Measurements from ENCODE around the gene EXOC2. TPM values are rescaled to one million over a fixed set of nuclear protein-coding genes. Genes with fewer than 3 reads are reported as not detected.

Gene EXOC2
- total and polyA plus RNA-seq, 10 of the 15 experiments (the other 5 are each of a cell fraction or from before 2014, with no cell fraction given) = 8.7 to 32.8 (median 20.7) TPM

DNA sequence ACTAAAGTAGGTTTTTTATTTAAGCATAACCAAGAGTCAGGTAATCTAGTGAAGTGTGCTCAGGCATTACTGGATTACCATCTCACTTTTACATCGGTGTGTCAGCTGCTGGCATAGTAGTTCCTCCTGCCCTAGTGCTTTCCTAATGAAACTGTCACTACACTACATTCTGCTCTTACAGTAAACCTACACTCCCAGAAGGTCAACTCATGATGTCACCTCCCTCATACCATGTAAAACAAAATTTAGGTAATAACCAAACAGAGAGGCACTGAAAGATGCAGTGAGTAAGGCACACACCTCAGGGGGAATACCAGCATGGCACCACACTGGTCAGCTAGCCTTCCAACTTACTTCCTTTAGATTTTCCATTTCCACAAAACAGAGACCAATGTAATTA lies 59.3 kb downstream of the EXOC2 start:
- RAD21 ChIA-PET (ENCODE audit: unreplicated experiment) = no interaction called here

More for the DNA sequence above, 59.3 kb downstream of the EXOC2 start:
- Histone ChIP-seq H3K36me3 (ENCODE audit: control insufficient read depth in 2 of 2, insufficient read depth in 2 of 2, low read length in 1 of 2) (peaks cover 0 to 3% of the 10 kb centered on the region in 2 experiments; a peak in 2 of 4 replicates), H3K9me3 (replicated peaks; ENCODE audit: control insufficient read depth, insufficient read depth, low read length) (no peaks in the 10 kb centered on the region), H3K4me2 (ENCODE audit: control insufficient read depth, insufficient read depth) (no peak overlapping the region), H2AFZ (ENCODE audit: control insufficient read depth, low read depth, low read length) (no peak overlapping the region), H4K20me1 (ENCODE audit: control insufficient read depth, insufficient read depth) (no peaks in the 10 kb centered on the region), H3K27me3 (replicated peaks in 1 of 2; ENCODE audit: control insufficient read depth in 2 of 2, insufficient read depth in 2 of 2, low read length in 1 of 2) (no peaks in the 10 kb centered on the region), H3K79me2 (ENCODE audit: control insufficient read depth, insufficient read depth, low read length) (no peaks in the 10 kb centered on the region; the same call in 1 of the 2 replicates), H3K27ac (ENCODE audit: control insufficient read depth, insufficient read depth) (no peak overlapping the region), H3K4me3 (no peak overlapping the region), H3K4me1 (ENCODE audit: control insufficient read depth, insufficient read depth, low read length) (peaks cover 13% of the 10 kb centered on the region), H3K9ac (ENCODE audit: control insufficient read depth, insufficient read depth, low read length) (no peak overlapping the region)
- ChIA-PET CTCF (no interaction called here), POLR2A (no interaction called here), SMC1A (ENCODE audit: uncharacterized antibody, unreplicated experiment) (no interaction called here)
- in situ Hi-C loops (cut with MboI) = no loop called here
- ATAC-seq (no peak), DNase-seq (ENCODE audit: low read depth, low spot score) (no peak), FAIRE-seq (no peak)
- no TSS peak for BruUV-seq (replicated peaks)
- WGBS (ENCODE audit: insufficient coverage, insufficient replicate concordance, low lambda C conversion rate, missing lambda C conversion rate) = 7% methylated on average over 1 of the region's 1 CpG
- no peak for TF ChIP-seq TARDBP (IDR thresholded peaks at IDR 0.05; ENCODE audit: borderline replicate concordance)
- TF ChIP-seq, protein P1, sequence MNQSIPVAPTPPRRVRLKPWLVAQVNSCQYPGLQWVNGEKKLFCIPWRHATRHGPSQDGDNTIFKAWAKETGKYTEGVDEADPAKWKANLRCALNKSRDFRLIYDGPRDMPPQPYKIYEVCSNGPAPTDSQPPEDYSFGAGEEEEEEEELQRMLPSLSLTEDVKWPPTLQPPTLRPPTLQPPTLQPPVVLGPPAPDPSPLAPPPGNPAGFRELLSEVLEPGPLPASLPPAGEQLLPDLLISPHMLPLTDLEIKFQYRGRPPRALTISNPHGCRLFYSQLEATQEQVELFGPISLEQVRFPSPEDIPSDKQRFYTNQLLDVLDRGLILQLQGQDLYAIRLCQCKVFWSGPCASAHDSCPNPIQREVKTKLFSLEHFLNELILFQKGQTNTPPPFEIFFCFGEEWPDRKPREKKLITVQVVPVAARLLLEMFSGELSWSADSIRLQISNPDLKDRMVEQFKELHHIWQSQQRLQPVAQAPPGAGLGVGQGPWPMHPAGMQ (IDR thresholded peaks at IDR 0.05; ENCODE audit: borderline replicate concordance) = no peak
- no peak for TF ChIP-seq SRF (IDR thresholded peaks at IDR 0.05; ENCODE audit: low read depth in 2 of 2, low read length in 2 of 2)
- no peak for TF ChIP-seq STAT3 (IDR thresholded peaks at IDR 0.05; ENCODE audit: low read depth, low read length)
- no peak for TF ChIP-seq CREM (IDR thresholded peaks at IDR 0.05; ENCODE audit: low read depth)
- TF ChIP-seq ZZZ3 (IDR thresholded peaks at IDR 0.05; ENCODE audit: control insufficient read depth, insufficient read length, low read depth) = no peak
- no peak for TF ChIP-seq SIN3A (IDR thresholded peaks at IDR 0.05; ENCODE audit: low read depth, low read length)
- no peak for TF ChIP-seq IRF4 (IDR thresholded peaks at IDR 0.05; ENCODE audit: low read depth, low read length)
- TF ChIP-seq SREBF1 (IDR thresholded peaks at IDR 0.05; ENCODE audit: low read length) = no peak
- TF ChIP-seq JUNB (IDR thresholded peaks at IDR 0.05) = no peak
- TF ChIP-seq NBN (IDR thresholded peaks at IDR 0.05) = no peak
- no peak for TF ChIP-seq TBL1XR1 (IDR thresholded peaks at IDR 0.05; ENCODE audit: low read depth, low read length)
- TF ChIP-seq ETV6 (conservative IDR thresholded peaks at IDR 0.05 in 1 of 2, IDR thresholded peaks at IDR 0.05 in 1 of 2; ENCODE audit: borderline replicate concordance in 1 of 2, low read depth in 1 of 2) = no peak
- TF ChIP-seq FOS (IDR thresholded peaks at IDR 0.05; ENCODE audit: borderline replicate concordance, extremely low read depth, insufficient read length) = no peak
- no peak for TF ChIP-seq NR2C2 (IDR thresholded peaks at IDR 0.05; ENCODE audit: borderline replicate concordance, control insufficient read depth, insufficient read length, low read depth)
- TF ChIP-seq DPF2 (IDR thresholded peaks at IDR 0.05) = no peak
- no peak for TF ChIP-seq ASH2L (IDR thresholded peaks at IDR 0.05; ENCODE audit: borderline replicate concordance, low read depth)
- intact Hi-C loops (cut with micrococcal nuclease; ENCODE audit: unreplicated experiment) = no loop called here
